ENCODE measurements around the gene CCN6.

GRCh38 chr6:112030961-112031660 lies 22.8 kb upstream of the CCN6 start:
- TF ChIP-seq, protein P1, sequence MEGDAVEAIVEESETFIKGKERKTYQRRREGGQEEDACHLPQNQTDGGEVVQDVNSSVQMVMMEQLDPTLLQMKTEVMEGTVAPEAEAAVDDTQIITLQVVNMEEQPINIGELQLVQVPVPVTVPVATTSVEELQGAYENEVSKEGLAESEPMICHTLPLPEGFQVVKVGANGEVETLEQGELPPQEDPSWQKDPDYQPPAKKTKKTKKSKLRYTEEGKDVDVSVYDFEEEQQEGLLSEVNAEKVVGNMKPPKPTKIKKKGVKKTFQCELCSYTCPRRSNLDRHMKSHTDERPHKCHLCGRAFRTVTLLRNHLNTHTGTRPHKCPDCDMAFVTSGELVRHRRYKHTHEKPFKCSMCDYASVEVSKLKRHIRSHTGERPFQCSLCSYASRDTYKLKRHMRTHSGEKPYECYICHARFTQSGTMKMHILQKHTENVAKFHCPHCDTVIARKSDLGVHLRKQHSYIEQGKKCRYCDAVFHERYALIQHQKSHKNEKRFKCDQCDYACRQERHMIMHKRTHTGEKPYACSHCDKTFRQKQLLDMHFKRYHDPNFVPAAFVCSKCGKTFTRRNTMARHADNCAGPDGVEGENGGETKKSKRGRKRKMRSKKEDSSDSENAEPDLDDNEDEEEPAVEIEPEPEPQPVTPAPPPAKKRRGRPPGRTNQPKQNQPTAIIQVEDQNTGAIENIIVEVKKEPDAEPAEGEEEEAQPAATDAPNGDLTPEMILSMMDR (IDR thresholded peaks at IDR 0.05), result no peak
- TF ChIP-seq POLR2A (IDR thresholded peaks at IDR 0.05), result no peak
